HEK293 (cell line): ENCODE measurements around the gene PGGT1B.

ENCODE experiments used
- GLI4 ChIP-seq: fragments of 450-650 bp; formaldehyde crosslinking; IDR thresholded peaks from 2 replicates; pipeline ENCODE4 v1.5.1; 2016; ENCODE audit warnings: missing biosample characterization, missing genetic modification characterization
- GLIS1 ChIP-seq: fragments of 450-650 bp; formaldehyde crosslinking; IDR thresholded peaks from 2 replicates; pipeline ENCODE4 v1.5.1; 2016; ENCODE audit warnings: missing biosample characterization, missing genetic modification characterization
- HOXD13 ChIP-seq: sonication (generic); formaldehyde crosslinking; IDR thresholded peaks from 2 replicates; pipeline ENCODE4 v1.8.0; 2022; ENCODE audit warnings: missing genetic modification reagents, borderline replicate concordance
- IKZF3 ChIP-seq: fragments of 450-650 bp; IDR thresholded peaks from 2 replicates; pipeline ENCODE4 v1.5.0; 2018; ENCODE audit warnings: missing biosample characterization, mild to moderate bottlenecking, missing genetic modification characterization, moderate library complexity
- KLF10 ChIP-seq: fragments of 450-650 bp; IDR thresholded peaks from 2 replicates; pipeline ENCODE4 v1.5.1; 2018; ENCODE audit warnings: missing biosample characterization, mild to moderate bottlenecking, missing genetic modification characterization
- MEIS1 ChIP-seq: sonication (generic); formaldehyde crosslinking; IDR thresholded peaks from 2 replicates; pipeline ENCODE4 v1.8.1; 2022; ENCODE audit warnings: missing genetic modification reagents, mild to moderate bottlenecking, borderline replicate concordance
- OSR2 ChIP-seq: fragments of 450-650 bp; formaldehyde crosslinking; IDR thresholded peaks from 2 replicates; pipeline ENCODE4 v1.5.1; 2016; ENCODE audit warnings: missing biosample characterization, missing genetic modification characterization
- SP7 ChIP-seq: fragments of 450-650 bp; formaldehyde crosslinking; IDR thresholded peaks from 2 replicates; pipeline ENCODE4 v1.5.1; 2016; ENCODE audit warnings: missing biosample characterization, missing genetic modification characterization
- ZBTB20 ChIP-seq: fragments of 450-650 bp; formaldehyde crosslinking; IDR thresholded peaks from 2 replicates; pipeline ENCODE4 v1.5.1; 2016; ENCODE audit warnings: missing biosample characterization, missing genetic modification characterization
- ZFP69B ChIP-seq: fragments of 450-650 bp; formaldehyde crosslinking; IDR thresholded peaks from 2 replicates; pipeline ENCODE4 v1.5.1; 2016; ENCODE audit warnings: missing biosample characterization, missing genetic modification characterization
- ZNF121 ChIP-seq: fragments of 450-650 bp; formaldehyde crosslinking; IDR thresholded peaks from 2 replicates; pipeline ENCODE4 v1.5.1; 2016; ENCODE audit warnings: missing biosample characterization, missing genetic modification characterization
- ZNF140 ChIP-seq: fragments of 450-650 bp; formaldehyde crosslinking; IDR thresholded peaks from 2 replicates; pipeline ENCODE4 v1.5.1; 2016; ENCODE audit warnings: missing biosample characterization, missing genetic modification characterization
- ZNF335 ChIP-seq: fragments of 450-650 bp; formaldehyde crosslinking; conservative IDR thresholded peaks from 2 replicates; pipeline ENCODE4 v1.5.1; 2016; ENCODE audit warnings: missing biosample characterization, missing genetic modification characterization
- ZNF623 ChIP-seq: fragments of 450-650 bp; formaldehyde crosslinking; IDR thresholded peaks from 2 replicates; pipeline ENCODE4 v1.5.1; 2016; ENCODE audit warnings: missing biosample characterization, missing genetic modification characterization
- ZNF660 ChIP-seq: fragments of 450-650 bp; IDR thresholded peaks from 2 replicates; pipeline ENCODE4 v1.5.1; 2018; ENCODE audit warnings: missing biosample characterization, mild to moderate bottlenecking, missing genetic modification characterization
- ZNF76 ChIP-seq: fragments of 450-650 bp; formaldehyde crosslinking; IDR thresholded peaks from 2 replicates; pipeline ENCODE4; 2016; ENCODE audit warnings: low read depth, missing biosample characterization, missing genetic modification characterization, borderline replicate concordance
- ZNF785 ChIP-seq: fragments of 450-650 bp; formaldehyde crosslinking; IDR thresholded peaks from 2 replicates; pipeline ENCODE4 v1.5.1; 2016; ENCODE audit warnings: missing biosample characterization, missing genetic modification characterization
- ZSCAN30 ChIP-seq: fragments of 450-650 bp; IDR thresholded peaks from 2 replicates; pipeline ENCODE4 v1.5.1; 2018; ENCODE audit warnings: missing biosample characterization, mild to moderate bottlenecking, missing genetic modification characterization, moderate library complexity
- ZXDB ChIP-seq: fragments of 450-650 bp; formaldehyde crosslinking; IDR thresholded peaks from 2 replicates; pipeline ENCODE4 v1.5.1; 2016; ENCODE audit warnings: missing biosample characterization, missing genetic modification characterization
- TF ChIP-seq, protein P1 (sequence below): IDR thresholded peaks from 2 replicates; pipeline ENCODE4 v1.6.1; 2011; ENCODE audit warnings: mild to moderate bottlenecking, low read depth, low read length, borderline replicate concordance
- TF ChIP-seq, protein P2 (sequence below): fragments of 450-650 bp; formaldehyde crosslinking; IDR thresholded peaks from 2 replicates; pipeline ENCODE4 v1.5.1; 2016; ENCODE audit warnings: missing biosample characterization, missing genetic modification characterization
- TF ChIP-seq, protein P3 (sequence below): fragments of 450-650 bp; formaldehyde crosslinking; optimal IDR thresholded peaks from 2 replicates; pipeline ENCODE3; 2016; ENCODE audit warnings: missing biosample characterization, mild to moderate bottlenecking, missing genetic modification characterization
- TF ChIP-seq, protein P4 (sequence below): sonication (generic); formaldehyde crosslinking; IDR thresholded peaks from 2 replicates; pipeline ENCODE4 v1.8.1; 2022; ENCODE audit warnings: mild to moderate bottlenecking, moderate library complexity, missing genetic modification reagents

Gene PGGT1B

DNA sequence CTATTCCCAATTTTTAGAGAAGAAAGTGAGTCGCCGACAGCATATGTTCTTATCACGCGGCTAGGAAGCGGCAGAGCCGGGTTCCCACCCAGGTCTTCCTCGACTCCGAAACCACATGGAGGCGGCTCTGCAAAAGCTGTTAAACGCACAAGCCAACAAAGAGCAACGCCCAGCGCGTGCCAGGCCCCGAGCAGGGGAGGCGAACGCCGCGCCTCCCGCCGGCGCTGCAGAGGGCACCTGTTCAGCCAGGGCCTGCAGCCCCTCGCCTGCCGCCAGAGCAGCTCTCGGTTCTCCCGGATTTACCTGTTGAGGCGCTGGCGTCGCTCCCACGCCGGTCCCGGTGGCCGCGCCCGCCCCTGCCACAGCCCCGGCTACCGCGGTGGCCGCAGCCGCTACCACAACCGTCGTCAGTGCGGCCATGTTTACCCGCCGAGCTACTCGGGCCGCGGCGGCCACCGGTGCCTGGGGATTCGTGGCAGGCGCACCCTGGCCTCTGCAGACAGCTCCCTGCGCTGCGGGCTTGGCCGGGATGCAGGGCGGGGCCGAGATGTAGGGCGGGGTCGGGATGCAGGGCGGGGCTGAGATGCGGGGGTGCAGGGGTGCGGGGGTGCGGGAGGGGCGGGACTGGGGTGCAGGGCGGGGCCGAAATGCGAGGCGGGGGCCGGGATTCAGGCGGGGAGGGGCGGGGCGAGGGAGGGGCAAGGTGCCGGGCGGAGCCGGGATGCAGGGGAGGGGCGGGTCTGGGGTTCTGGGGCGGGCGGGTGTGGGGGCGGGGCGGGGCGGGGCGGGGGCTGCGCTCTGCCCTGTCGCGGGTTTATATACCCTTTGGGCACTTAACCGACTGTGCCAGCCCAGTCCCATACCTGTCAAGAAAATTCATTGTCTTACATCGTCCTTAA, 33.7 kb upstream of the PGGT1B start, which contains the start of gene CCDC112 (continued):
- TF ChIP-seq ZNF121 (tag by site-specific recombination) (0 out of 2 replicates have a peak, but pooled peaks have one; percentile 34), ZSCAN30 (tag by site-specific recombination) (peak; percentile 86; the same call in 1 of the 2 replicates), ZNF76 (tag by site-specific recombination) (peak; percentile 44; the same call in 1 of the 2 replicates), ZNF335 (tag by site-specific recombination) (peak; percentile 94), ZXDB (tag by site-specific recombination) (peak; percentile 51; the same call in 1 of the 2 replicates), ZFP69B (peak; percentile 26; the same call in 1 of the 2 replicates), ZNF785 (tag by site-specific recombination) (0 out of 2 replicates have a peak, but pooled peaks have one; percentile 24), HOXD13 (CRISPR knock-in tag) (peak; percentile 48; the same call in 1 of the 2 replicates), SP7 (tag by site-specific recombination) (peak; percentile 51; the same call in 1 of the 2 replicates), ZNF623 (tag by site-specific recombination) (no peak), ZNF660 (tag by site-specific recombination) (peak; percentile 83; the same call in 1 of the 2 replicates), GLI4 (tag by site-specific recombination) (0 out of 2 replicates have a peak, but pooled peaks have one; percentile 18), ZBTB20 (tag by site-specific recombination) (peak; percentile 91), GLIS1 (tag by site-specific recombination) (0 out of 2 replicates have a peak, but pooled peaks have one; percentile 25), IKZF3 (tag by site-specific recombination) (0 out of 2 replicates have a peak, but pooled peaks have one; percentile 13), ZNF140 (tag by site-specific recombination) (no peak), MEIS1 (CRISPR knock-in tag) (no peak), KLF10 (0 out of 2 replicates have a peak, but pooled peaks have one; percentile 34), OSR2 (tag by site-specific recombination) (peak; percentile 81)
- TF ChIP-seq, protein P1, sequence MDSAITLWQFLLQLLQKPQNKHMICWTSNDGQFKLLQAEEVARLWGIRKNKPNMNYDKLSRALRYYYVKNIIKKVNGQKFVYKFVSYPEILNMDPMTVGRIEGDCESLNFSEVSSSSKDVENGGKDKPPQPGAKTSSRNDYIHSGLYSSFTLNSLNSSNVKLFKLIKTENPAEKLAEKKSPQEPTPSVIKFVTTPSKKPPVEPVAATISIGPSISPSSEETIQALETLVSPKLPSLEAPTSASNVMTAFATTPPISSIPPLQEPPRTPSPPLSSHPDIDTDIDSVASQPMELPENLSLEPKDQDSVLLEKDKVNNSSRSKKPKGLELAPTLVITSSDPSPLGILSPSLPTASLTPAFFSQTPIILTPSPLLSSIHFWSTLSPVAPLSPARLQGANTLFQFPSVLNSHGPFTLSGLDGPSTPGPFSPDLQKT, result no peak
- TF ChIP-seq, protein P2, sequence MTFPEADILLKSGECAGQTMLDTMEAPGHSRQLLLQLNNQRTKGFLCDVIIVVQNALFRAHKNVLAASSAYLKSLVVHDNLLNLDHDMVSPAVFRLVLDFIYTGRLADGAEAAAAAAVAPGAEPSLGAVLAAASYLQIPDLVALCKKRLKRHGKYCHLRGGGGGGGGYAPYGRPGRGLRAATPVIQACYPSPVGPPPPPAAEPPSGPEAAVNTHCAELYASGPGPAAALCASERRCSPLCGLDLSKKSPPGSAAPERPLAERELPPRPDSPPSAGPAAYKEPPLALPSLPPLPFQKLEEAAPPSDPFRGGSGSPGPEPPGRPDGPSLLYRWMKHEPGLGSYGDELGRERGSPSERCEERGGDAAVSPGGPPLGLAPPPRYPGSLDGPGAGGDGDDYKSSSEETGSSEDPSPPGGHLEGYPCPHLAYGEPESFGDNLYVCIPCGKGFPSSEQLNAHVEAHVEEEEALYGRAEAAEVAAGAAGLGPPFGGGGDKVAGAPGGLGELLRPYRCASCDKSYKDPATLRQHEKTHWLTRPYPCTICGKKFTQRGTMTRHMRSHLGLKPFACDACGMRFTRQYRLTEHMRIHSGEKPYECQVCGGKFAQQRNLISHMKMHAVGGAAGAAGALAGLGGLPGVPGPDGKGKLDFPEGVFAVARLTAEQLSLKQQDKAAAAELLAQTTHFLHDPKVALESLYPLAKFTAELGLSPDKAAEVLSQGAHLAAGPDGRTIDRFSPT (tag by site-specific recombination), result peak; percentile 53; the same call in 1 of the 2 replicates
- TF ChIP-seq, protein P3, sequence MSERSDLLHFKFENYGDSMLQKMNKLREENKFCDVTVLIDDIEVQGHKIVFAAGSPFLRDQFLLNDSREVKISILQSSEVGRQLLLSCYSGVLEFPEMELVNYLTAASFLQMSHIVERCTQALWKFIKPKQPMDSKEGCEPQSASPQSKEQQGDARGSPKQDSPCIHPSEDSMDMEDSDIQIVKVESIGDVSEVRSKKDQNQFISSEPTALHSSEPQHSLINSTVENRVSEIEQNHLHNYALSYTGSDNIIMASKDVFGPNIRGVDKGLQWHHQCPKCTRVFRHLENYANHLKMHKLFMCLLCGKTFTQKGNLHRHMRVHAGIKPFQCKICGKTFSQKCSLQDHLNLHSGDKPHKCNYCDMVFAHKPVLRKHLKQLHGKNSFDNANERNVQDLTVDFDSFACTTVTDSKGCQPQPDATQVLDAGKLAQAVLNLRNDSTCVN, result peak; percentile 87
- TF ChIP-seq, protein P4, sequence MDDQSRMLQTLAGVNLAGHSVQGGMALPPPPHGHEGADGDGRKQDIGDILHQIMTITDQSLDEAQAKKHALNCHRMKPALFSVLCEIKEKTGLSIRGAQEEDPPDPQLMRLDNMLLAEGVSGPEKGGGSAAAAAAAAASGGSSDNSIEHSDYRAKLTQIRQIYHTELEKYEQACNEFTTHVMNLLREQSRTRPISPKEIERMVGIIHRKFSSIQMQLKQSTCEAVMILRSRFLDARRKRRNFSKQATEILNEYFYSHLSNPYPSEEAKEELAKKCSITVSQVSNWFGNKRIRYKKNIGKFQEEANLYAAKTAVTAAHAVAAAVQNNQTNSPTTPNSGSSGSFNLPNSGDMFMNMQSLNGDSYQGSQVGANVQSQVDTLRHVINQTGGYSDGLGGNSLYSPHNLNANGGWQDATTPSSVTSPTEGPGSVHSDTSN, result peak; percentile 87; the same call in 1 of the 2 replicates
